Measurements from ENCODE around the gene TUBB3. TPM values are rescaled to one million over a fixed set of nuclear protein-coding genes. Genes with fewer than 3 reads are reported as not detected.
"Not testable (repeated sequence)": the region's sequence is repeated elsewhere in the genome, so short reads cannot be mapped to it uniquely, and the experiment has no call there.

The TUBB3 gene
- total RNA-seq, 2 donors from 2014 or later, result 0.74 to 9.7 TPM

DNA sequence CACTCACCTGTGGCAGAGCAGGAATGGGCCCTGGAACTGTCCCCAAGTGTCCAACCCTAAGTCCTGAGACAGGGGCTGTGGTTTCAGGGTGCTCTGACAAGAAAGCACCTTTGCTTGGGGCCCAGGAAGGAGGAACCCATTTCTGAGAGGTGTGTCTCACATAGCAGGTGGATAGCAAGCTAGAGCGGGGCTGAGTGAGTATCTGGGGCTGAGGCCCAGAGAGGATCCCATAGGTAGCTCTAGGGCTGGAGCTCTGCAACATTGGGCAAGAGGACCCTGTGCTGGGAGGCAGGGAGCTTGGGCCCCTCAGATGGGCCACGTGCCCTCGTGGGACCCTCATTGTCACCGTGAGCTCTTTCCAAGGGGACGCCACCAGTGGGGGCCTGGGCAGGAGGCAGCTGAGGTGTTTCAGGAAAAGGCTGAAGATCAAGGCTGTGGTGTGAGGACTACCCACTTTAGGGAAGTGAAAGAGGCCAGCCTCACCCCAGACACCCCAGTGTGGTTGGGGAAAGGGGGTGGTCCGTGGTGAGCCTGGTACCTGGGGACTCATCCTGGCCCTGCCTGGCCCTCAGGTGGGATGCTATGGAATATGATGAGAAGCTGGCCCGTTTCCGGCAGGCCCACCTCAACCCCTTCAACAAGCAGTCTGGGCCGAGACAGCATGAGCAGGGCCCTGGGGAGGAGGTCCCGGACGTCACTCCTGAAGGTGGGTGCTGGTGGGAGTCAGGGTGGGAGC lies 30.7 kb downstream of the TUBB3 start:
- Mint-ChIP-seq H3K9me3 (no peaks in the 10 kb centered on the region), H3K27ac (no peak overlapping the region), H3K4me1 (peaks cover 3% of the 10 kb centered on the region), H3K36me3 (ENCODE audit: low read depth) (peaks cover 4% of the 10 kb centered on the region), H3K27me3 (no peaks in the 10 kb centered on the region), H3K4me3 (no peak overlapping the region)
- no peak for ATAC-seq (replicated peaks)

DNA sequence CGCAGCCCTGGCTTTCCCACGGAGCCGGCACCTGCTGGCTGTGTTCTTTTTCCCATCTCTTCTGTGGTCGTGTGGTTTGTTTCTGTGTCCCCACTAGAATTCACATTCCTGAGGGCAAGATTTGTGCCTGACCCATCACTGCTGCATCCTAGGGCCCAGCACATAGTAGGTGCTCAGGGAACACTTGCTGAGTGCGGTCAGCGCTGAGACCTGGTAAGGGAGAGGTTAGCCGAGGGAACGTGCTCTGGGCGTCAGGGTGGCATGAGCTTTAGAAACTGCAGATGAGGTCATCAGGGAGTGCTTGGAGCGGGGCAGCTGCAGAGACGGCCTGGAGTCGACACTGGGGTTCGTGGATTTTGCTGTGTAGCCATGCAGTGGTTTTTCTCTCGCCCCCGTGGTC lies 31.3 kb downstream of the TUBB3 start:
- peaks cover 11% of the 10 kb centered on the region for H3K36me3 Mint-ChIP-seq (ENCODE audit: low read depth)
- peaks cover 3% of the 10 kb centered on the region for H3K4me1 Mint-ChIP-seq
- ATAC-seq (replicated peaks), result no peak
- H3K27me3 Mint-ChIP-seq, result no peaks in the 10 kb centered on the region
- no peak overlapping the region for H3K4me3 Mint-ChIP-seq
- H3K9me3 Mint-ChIP-seq, result no peaks in the 10 kb centered on the region
- no peak overlapping the region for H3K27ac Mint-ChIP-seq

DNA sequence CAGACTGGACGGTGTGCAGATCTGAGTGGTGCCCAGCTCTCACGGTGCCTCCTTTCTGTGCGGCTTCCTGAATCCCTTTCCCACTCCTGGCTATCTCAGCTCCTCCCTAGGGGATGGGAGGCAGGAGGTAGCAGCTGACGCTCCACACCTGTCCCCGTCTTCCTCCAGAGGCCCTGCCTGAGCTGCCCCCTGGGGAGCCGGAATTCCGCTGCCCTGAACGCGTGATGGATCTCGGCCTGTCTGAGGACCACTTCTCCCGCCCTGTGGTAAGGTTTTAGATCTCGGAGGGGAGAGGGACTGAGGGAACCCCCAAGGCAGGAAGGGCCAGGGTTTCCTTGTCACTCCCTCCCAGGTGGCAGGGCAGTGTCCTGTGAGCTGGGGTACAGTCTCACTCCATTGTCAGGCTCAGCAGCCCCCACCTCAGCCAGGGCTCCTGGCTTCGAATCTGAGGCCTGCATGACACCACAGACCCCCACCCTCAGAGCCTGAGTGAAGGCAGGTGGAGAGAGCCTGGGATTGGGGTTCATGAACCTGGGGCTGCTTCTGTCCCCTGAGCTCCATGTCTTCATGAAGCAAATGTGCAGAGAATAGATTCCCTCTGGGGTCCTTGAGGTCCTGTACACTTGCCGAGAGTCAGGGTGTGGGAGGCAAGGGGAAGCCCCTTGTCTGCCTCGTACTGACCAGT lies 32.0 kb downstream of the TUBB3 start:
- peaks cover 11% of the 10 kb centered on the region for H3K36me3 Mint-ChIP-seq (ENCODE audit: low read depth)
- ATAC-seq (replicated peaks), result no peak
- H3K27ac Mint-ChIP-seq, result no peak overlapping the region
- H3K4me3 Mint-ChIP-seq, result no peak overlapping the region
- H3K27me3 Mint-ChIP-seq, result no peaks in the 10 kb centered on the region
- no peaks in the 10 kb centered on the region for H3K9me3 Mint-ChIP-seq
- H3K4me1 Mint-ChIP-seq, result no peaks in the 10 kb centered on the region

DNA sequence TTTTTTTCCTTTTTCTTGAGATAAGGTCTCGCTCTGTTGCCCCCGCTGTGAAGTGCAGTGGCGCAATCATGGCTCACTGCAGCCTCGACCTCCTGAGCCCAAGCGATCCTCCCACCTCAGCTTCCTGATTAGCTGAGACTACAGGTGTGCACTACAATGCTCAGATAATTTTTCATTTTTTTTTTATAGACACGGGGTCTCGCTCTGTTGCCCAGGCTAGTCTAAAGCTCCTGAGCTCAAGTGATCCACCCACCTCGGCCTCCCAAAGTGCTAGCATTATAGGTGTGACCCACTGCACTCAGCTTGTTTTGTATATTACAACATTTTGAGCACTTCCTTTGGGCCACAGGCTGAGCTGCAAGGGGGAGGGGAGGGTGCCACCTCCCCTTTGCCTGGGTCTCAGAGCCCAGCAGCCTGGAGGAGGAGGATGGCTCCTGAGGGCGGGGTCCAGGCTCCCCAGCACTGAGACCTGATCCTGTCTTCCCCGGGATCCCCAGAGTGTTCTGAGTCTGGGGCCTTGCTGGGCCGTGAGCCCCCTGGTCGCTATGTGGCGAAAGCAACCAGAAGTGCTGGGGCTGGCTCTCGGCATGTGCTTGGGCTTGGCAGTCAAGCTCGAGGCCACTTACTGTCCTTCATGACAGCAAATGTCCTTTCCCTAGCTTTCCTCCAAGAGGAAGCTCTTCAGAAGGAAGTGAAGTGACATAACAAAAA lies 33.5 kb downstream of the TUBB3 start:
- no peaks in the 10 kb centered on the region for H3K27me3 Mint-ChIP-seq
- no peaks in the 10 kb centered on the region for H3K4me1 Mint-ChIP-seq
- no peak overlapping the region for H3K27ac Mint-ChIP-seq
- H3K36me3 Mint-ChIP-seq (ENCODE audit: low read depth), result peaks cover 11% of the 10 kb centered on the region
- ATAC-seq (replicated peaks), result no peak
- H3K9me3 Mint-ChIP-seq, result no peaks in the 10 kb centered on the region
- H3K4me3 Mint-ChIP-seq, result no peak overlapping the region

DNA sequence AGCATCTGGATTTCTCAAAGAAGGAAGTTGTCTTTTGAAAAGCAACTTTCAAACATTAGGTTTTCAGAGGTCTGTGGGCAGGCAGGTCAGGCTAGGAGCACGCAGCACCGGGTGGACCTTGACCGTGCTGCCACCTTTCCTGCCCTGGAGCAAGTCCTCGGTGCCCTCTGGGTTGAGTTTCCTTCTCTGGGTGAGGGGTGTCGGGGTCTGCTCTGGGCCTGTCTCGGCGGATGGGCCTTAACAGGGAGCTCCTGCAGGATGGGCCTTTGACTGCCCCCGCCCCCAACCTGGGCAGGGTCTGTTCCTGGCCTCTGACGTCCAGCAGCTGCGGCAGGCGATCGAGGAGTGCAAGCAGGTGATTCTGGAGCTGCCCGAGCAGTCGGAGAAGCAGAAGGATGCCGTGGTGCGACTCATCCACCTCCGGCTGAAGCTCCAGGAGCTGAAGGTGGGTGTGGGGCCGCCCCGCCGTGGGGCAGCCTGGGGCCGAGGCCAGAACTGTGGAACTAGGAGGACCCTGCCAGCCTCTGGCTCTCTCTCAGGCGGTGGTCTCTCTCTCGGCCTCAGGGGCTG lies 34.2 kb downstream of the TUBB3 start:
- H3K4me1 Mint-ChIP-seq, result no peaks in the 10 kb centered on the region
- peaks cover 11% of the 10 kb centered on the region for H3K36me3 Mint-ChIP-seq (ENCODE audit: low read depth)
- no peak for ATAC-seq (replicated peaks)
- no peaks in the 10 kb centered on the region for H3K9me3 Mint-ChIP-seq
- no peak overlapping the region for H3K27ac Mint-ChIP-seq
- no peaks in the 10 kb centered on the region for H3K27me3 Mint-ChIP-seq
- H3K4me3 Mint-ChIP-seq, result no peak overlapping the region

DNA sequence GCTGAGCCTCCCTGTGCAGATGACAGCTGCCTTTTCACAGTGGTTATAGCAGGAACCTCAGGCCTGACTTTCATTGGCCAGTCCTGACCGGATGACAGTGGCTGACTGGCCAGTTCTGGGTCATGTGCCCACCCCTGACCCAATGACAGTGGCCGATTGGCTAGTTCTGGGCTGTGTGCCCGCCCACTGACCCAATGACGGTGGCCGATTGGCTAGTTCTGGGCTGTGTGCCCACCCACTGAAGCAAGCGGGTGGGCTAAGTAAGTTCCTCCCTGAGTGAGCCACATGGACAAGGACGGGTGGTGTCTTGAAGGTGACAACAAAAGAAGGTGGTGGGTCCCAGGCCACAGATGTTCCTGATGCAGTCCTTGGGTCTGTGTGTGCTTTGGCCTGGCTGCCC lies 34.9 kb downstream of the TUBB3 start:
- Mint-ChIP-seq H3K4me1 (no peaks in the 10 kb centered on the region), H3K27me3 (no peaks in the 10 kb centered on the region), H3K27ac (no peak overlapping the region), H3K4me3 (no peak overlapping the region), H3K36me3 (ENCODE audit: low read depth) (peaks cover 11% of the 10 kb centered on the region), H3K9me3 (no peaks in the 10 kb centered on the region)
- ATAC-seq (replicated peaks), result peak; percentile 68

DNA sequence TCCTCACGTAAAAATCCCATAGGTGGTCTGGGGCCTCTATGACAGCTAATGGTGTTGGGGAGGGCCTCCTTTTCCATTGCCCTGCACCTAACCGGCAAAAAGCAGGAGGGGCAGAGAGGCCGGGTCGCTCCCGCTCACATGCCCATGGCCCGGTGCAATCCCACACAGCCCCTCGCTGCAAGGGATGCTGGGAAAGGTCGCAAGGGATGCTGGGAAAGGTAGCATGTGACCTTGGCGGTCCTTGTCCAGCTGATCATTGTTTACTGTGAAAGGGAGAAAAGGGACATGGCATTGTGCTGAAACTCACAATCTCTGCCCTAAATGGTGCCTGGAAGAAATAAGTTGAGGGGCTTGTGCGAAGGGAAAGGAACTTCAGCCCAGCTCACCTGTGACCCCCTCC lies 35.5 kb downstream of the TUBB3 start:
- Mint-ChIP-seq H3K36me3 (ENCODE audit: low read depth) (peaks cover 11% of the 10 kb centered on the region), H3K9me3 (no peaks in the 10 kb centered on the region), H3K27ac (no peak overlapping the region)

DNA sequence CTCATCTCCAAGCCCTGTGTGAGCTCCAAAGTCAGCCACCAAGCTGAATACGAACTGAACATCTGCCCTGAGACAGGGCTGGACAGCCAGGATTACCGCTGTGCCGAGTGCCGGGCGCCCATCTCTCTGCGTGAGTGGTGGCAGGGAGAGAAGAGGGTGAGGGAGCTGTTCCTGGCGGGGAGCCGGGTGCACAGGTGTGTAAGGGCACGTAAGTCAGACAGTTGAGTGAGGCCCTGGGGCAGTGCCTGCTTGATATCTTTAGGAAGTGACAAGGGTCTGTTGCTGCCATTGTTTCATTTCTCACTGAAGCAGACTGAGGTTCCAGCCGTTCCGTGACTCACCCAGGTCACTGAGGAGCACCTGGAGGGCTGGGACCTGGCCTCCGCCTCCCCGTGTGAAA lies 37.8 kb downstream of the TUBB3 start:
- Mint-ChIP-seq H3K4me3 (no peak overlapping the region), H3K36me3 (ENCODE audit: low read depth) (peaks cover 11% of the 10 kb centered on the region), H3K4me1 (no peaks in the 10 kb centered on the region), H3K27me3 (no peaks in the 10 kb centered on the region), H3K9me3 (no peaks in the 10 kb centered on the region), H3K27ac (no peak overlapping the region)
- no peak for ATAC-seq (replicated peaks)

More for the DNA sequence above, 35.5 kb downstream of the TUBB3 start:
- no peak overlapping the region for H3K4me3 Mint-ChIP-seq
- ATAC-seq (replicated peaks), result no peak
- no peaks in the 10 kb centered on the region for H3K4me1 Mint-ChIP-seq
- no peaks in the 10 kb centered on the region for H3K27me3 Mint-ChIP-seq

DNA sequence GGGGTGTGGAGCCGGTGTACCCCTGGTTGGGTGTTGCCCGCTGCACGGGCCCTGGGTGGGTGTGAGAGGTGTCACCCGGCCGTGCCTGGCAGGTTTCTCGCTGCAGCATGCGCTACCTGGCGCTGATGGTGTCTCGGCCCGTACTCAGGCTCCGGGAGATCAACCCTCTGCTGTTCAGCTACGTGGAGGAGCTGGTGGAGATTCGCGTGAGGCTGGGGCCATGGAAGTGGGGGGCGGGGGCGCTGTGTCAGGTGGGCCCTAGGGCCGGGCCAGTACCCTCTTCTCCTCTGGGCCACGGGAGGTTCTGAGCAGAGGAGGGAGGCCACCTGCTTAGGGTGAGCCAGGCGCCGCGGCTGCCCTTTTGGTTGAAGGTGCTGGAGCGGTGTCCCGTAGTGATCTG lies 38.8 kb downstream of the TUBB3 start:
- Mint-ChIP-seq H3K27me3 (no peaks in the 10 kb centered on the region), H3K27ac (no peak overlapping the region), H3K36me3 (ENCODE audit: low read depth) (peaks cover 11% of the 10 kb centered on the region), H3K4me3 (no peak overlapping the region), H3K4me1 (no peaks in the 10 kb centered on the region), H3K9me3 (no peaks in the 10 kb centered on the region)
- no peak for ATAC-seq (replicated peaks)

DNA sequence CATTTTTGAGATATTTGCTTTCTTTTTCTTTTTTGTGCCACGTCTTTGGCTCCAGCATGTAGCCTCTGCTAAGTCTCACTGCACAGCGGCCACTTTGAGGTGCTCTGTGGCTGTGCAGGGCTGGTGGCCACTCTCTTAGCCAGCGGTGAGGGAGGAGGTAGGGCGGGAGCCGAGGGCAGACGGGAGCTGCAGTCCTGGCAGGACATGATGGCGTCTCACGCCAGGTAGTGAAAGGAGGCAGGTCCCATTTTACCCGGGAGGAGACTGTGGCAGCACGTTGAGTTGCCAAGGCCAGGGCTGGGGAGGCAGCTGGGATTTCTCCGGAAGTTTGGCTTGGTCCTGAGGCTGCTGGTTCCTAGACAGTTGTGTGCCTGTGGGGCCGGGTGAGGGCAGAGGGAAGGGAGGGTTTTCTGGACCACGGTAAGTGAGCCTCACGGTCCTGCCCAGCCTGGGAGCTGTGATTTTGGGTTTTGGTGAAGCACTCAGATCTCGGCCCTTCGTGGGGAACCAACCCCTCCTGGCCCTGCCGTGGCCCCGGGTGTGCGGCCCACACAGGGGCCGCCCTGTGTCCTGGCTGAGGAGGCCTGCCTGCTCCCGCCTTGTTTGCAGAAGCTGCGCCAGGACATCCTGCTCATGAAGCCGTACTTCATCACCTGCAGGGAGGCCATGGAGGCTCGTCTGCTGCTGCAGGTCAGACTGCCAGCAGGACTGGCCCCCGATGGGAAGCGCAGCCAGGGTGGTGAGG lies 39.8 kb downstream of the TUBB3 start:
- H3K4me1 Mint-ChIP-seq, result no peaks in the 10 kb centered on the region
- no peak overlapping the region for H3K4me3 Mint-ChIP-seq
- peaks cover 11% of the 10 kb centered on the region for H3K36me3 Mint-ChIP-seq (ENCODE audit: low read depth)
- H3K27ac Mint-ChIP-seq, result no peak overlapping the region
- H3K9me3 Mint-ChIP-seq, result no peaks in the 10 kb centered on the region
- no peak for ATAC-seq (replicated peaks)
- no peaks in the 10 kb centered on the region for H3K27me3 Mint-ChIP-seq

DNA sequence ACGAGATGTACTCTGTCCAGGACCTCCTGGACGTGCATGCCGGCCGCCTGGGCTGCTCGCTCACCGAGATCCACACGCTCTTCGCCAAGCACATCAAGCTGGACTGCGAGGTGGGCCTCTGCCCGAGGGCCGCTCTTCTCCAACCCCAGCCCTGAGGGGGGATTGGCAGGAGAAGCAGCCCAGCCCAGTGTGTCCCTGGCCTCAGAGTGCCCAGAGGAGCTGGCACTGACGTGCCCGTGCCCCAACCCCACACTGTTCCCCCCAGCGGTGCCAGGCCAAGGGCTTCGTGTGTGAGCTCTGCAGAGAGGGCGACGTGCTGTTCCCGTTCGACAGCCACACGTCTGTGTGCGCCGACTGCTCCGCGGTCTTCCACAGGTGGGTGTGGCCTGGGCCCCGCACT lies 41.1 kb downstream of the TUBB3 start:
- ATAC-seq (replicated peaks), result no peak
- no peak overlapping the region for H3K4me3 Mint-ChIP-seq
- H3K27ac Mint-ChIP-seq, result no peak overlapping the region
- H3K36me3 Mint-ChIP-seq (ENCODE audit: low read depth), result peaks cover 3% of the 10 kb centered on the region
- H3K9me3 Mint-ChIP-seq, result no peaks in the 10 kb centered on the region
- H3K27me3 Mint-ChIP-seq, result no peaks in the 10 kb centered on the region
- H3K4me1 Mint-ChIP-seq, result no peaks in the 10 kb centered on the region

DNA sequence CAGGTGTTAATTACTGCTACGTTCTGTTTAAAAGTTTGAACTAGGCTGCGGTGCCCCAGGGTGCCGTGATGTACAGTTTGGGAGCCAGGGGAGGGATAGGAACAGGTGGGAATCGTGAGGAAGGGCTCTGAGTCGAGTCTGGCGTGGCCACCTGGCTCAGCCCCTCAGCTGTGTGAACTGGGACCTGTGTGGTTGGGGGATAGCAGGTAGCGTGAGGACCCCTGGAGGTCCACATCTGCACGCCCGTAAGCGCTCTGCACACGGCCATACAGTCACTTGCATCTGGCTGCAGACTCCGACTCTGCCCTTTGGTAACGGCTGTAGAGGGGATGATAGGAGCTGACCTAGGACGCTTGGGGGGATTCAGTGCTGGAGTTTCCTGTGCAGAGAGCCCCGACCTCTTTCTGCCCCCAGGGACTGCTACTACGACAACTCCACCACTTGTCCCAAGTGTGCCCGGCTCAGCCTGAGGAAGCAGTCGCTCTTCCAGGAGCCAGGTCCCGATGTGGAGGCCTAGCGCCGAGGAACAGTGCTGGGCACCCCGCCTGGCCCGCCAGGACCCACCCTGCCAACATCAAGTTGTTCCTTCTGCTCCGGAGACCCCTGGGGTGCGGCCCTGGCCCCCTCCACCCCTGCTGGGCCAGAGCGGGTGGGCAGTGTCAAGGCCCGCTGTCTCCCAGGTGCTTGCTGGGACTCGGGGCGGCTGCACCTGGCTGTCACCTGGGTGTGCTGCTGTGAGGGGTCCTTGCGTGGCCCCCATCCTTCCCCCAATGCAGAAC lies 42.5 kb downstream of the TUBB3 start:
- no peak overlapping the region for H3K4me3 Mint-ChIP-seq
- ATAC-seq (replicated peaks), result no peak
- H3K4me1 Mint-ChIP-seq, result no peaks in the 10 kb centered on the region
- no peak overlapping the region for H3K27ac Mint-ChIP-seq
- H3K36me3 Mint-ChIP-seq (ENCODE audit: low read depth), result no peaks in the 10 kb centered on the region
- H3K27me3 Mint-ChIP-seq, result no peaks in the 10 kb centered on the region
- no peaks in the 10 kb centered on the region for H3K9me3 Mint-ChIP-seq

DNA sequence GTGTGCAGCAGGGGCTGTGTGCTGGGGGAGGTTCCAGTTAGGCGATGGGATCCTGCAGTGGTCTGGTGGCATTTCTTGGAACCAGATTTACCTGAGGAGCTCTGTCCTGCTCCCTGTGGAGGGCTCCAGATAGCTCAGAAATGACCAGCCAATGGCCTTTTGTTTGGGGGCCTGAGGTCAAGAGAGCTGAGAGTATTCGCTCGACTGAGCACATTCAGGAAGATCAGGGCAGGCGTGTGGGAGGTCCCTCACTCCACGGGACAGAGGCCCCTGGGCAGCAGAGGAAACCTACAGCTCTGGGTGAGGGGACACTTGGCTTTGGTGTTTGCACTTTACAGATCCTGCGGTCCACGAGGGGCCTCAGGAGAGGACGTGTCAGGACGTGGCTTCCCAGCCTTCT lies 43.6 kb downstream of the TUBB3 start:
- Mint-ChIP-seq H3K27me3 (no peaks in the 10 kb centered on the region), H3K4me1 (no peaks in the 10 kb centered on the region), H3K36me3 (ENCODE audit: low read depth) (no peaks in the 10 kb centered on the region), H3K4me3 (no peak overlapping the region), H3K9me3 (no peaks in the 10 kb centered on the region), H3K27ac (no peak overlapping the region)
- no peak for ATAC-seq (replicated peaks)

DNA sequence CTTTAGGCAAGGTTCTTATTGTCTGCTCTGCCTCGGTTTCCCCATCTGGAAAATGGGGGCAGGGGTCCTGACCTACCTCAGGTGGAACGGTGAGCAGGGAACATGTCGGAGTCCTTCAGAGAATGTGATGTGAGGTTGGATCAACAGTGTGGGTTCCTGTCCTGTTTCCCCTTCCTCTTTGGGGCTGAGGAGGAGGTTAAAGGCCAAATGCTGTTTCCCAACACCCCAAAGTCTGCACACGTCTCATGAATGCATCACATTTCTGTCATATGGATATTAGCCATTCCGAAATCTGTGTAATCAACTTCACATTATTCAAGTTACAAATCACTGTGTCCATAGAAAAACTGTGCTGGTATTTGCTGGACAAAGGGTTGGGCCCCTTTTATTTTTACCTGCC lies 44.3 kb downstream of the TUBB3 start:
- H3K27ac Mint-ChIP-seq; H3K36me3 Mint-ChIP-seq (ENCODE audit: low read depth); H3K27me3 Mint-ChIP-seq; ATAC-seq (replicated peaks); H3K9me3 Mint-ChIP-seq; H3K4me1 Mint-ChIP-seq; H3K4me3 Mint-ChIP-seq: not testable (repeated sequence)
